NCI-H2227 (cell line): Measurements from ENCODE around the gene ASTN2.

Source experiments
- DNase-seq: peaks from one replicate; lab custom pipeline; 2025; ENCODE audit not compliant: unreplicated experiment; lab: John Stamatoyannopoulos, UW

Gene ASTN2

DNA sequence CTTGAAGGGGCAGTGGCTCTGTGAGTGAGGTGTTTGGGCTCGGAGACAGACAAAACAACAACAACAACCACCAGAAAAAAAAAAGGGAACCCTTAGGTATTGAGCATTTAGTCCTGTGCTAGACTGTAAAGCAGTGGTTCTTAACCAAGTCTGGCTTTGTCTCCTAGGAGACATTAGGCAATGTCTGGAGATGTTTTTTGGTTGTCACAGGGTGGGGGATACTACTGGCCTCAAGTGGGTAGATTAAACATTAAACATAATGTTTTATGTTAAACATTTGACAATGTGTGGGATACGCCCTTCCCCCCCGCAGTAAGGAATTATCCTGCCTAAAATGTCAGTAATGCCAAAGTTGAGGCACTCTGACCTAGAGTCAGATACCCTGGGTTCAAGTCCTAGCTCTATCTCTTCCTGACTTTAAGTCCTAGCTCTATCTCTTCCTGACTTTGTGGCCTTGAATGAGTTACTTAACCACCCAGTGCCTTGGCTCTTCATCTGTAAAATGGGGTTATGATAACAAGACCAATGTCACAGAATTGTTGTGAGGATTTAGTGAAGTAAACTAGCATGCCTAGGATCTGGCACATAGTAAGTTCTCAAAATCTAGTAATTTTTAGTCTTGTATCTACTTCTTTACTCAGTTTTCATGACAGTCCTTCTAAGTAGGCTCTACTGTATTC, 725.9 kb downstream of the ASTN2 start:
- DNase-seq = no peak

DNA sequence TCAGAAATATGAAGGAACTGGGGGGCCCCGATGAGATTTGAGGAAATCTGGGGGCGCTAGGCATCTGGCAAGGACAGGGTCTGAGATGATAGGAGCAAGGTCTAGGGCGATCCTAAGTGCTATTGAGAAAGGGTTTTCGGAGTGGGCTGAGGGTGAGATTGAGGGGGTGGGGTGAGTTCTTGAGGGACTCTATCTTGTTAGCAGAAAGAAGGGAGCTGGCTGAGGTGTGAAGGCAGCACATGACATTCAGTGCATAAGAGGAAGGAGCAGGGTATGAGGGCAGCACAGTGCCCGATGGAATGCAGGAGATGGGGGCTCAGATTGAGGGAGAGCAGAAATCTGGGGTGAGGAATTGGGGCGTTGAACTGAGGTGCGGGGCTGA, 727.1 kb downstream of the ASTN2 start:
- DNase-seq = no peak

DNA sequence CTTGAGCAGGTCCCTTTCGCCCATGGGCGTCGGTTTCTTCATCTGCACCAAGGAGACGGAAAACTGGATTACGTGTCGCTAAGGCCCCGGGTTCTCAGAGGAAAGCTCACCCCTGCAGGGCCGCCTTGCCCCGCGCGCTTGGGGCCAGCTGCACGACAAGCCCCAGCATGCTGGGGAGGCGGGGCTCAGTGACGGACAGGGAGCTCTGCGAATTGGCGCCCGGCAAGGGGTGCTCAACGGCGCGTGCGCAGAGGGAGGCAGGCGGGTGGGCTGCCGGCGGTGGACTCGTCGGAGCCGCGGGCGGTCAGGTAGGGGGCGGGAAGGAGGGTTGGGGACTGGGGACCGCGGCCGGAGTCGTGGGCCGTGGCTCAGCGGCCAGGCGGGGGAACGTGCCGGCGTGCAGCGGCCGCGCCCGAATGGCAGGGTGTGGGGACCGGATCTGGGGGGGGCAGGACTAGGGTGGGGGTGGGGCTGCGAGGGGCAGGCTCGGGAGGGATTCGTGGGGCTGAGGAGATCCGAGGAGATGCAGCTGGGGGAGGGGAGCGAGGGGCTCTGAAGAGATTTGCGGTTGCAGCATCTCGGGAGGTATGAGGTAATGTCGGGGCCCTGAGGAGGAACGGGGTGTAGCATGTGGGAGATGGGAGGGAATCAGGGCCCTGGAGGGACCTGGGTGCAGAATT, 727.6 kb downstream of the ASTN2 start, which contains the start of gene TRIM32:
Gene TRIM32 (plus strand): TSS at position 232 of the 680 bp plus-strand sequence. CDS start 10,438 bp downstream, outside the sequence.
- DNase-seq = peak; percentile 93

DNA sequence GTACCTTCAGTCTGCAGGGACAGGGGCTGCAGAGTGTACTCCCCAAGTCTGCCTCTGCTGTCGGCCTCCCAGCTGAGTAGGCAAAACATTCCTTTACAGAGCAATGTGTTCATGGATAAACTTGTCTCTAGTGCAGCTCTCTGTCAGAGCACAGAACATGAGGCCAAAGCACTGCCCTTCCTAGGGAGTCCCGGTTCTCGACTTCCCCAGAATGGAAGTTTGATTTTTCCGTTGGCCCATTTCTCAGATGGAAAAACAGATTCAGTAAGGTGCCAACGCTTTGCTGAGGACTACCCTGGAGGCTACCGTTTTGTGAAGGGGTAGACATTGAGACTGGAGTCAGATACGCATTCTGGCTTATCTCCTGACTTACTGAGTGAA, 728.2 kb downstream of the ASTN2 start:
- no peak for DNase-seq

DNA sequence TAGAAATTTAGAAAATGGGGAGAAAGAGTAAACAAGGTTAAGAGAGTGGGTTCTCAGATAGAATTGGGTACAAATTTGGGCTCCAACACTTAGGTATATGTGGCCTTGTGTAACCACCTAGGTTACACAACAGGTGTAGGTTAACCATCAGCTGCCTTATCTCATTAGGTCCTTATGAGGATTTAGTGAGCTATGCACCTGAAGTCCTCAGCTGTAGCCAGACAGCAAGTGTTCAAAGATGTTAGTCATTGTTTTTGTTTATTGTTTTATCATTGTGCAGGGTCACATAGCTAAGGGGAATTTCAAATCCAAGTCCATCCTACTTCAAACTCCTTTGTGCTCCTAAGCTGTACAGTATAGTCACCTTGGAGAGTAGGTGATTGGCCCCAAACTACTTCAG, 728.7 kb downstream of the ASTN2 start:
- no peak for DNase-seq

DNA sequence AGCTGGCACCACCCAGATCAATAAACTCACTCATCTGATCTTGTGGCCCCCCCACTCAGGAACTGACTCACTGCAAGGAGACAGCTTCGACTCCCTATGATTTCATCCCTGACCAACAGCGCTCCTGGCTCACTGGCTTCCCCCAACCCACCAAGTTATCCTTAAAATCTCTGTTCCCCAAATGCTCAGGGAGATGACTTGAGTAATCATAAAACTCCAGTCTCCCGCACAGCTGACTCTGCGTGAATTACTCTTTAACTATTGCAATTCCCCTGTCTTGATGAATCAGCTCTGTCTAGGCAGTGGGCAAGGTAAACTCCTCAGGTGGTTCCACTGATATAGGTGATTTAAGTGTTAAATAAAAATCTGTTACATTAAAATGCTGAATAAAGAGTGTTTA, 729.7 kb downstream of the ASTN2 start:
- DNase-seq = no peak

DNA sequence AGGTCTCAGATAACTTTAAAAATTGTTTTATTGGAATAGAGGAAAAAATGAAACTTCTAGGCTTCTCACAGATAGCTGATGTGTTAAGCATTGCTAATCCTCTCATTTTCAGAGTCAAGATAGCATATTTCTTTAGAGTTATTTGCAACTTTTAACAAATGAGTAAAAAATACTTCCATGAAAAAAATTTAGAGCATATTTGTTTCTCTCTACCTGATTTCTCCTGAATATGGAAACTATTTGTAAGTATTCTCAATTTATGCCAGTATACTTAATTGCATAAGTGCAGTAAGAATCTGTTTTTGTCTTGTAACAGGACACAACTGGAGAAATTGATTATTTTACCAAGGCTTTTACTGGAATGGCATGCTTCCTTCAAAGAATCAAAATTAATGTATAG, 731.3 kb downstream of the ASTN2 start:
- DNase-seq = no peak

DNA sequence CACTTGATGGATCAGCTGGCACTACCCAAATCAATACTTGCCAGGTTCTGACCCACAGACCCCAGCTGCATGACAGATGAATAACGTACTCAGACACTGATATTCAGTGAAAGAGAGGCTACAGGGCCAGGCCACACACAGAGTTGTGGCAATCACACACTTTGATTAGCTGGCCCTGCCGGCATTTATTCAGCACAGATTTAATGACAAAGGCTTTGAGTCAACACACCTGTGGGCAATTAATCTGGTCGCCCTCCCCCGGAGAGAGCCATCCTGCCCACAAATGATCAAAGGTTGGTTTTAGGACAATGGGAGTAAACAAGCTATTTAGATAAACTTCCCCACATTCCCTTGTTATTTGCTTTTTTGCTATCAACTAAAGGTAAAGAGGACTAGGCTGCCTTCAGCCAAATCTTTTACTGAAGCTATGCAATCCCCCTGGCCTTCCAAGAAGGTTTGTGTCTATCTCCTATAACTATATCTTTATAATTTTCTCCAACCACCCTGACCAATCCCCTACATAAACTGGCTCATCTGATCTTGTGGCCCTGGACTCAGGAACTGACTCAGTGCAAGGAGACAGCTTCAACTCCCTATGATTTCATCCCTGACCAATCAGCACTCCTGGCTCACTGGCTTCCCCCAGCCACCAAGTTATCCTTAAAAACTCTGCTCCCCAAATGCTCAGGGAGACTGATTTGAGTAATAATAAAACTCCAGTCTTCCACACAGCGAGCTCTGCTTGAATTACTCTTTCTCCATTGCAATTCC, 740.5 kb downstream of the ASTN2 start:
- DNase-seq = no peak

DNA sequence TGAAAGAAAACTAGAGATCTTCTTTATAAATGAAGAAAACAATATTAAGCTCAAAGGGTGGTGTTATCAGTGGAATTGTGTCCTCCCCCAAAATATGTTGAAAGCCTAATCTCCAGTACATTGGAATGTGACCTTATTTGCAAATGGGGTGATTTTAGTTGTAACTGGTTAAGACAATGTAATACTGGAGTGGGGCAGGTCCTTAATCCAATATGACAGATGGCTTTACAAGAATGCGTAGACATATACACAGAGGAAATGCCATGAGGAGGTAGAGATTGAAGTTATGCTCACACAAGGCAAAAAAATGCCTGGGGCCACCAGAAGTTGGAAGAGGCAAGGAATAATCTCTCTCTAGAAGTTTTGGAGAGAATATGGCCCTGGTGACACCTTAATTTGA, 741.5 kb downstream of the ASTN2 start:
- DNase-seq = no peak

DNA sequence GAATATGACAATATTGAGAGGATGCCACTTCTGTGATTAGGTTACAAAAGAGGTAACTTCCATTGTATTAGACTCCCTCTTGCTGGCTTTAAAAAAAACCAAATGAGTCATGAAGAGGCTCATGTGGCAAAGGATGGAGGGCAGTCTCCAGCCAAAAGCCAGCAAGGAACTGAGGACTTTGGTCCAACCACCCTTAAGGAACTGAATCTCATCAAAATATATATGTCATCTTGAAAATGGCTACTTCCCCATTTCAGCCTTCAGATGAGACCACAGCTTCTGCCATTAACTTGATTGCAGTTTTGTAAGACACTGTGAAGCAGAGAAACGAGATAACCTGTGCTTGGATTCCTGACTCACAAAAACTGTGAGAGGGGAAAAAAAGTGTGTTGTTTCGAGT, 743.3 kb downstream of the ASTN2 start:
- DNase-seq = no peak

DNA sequence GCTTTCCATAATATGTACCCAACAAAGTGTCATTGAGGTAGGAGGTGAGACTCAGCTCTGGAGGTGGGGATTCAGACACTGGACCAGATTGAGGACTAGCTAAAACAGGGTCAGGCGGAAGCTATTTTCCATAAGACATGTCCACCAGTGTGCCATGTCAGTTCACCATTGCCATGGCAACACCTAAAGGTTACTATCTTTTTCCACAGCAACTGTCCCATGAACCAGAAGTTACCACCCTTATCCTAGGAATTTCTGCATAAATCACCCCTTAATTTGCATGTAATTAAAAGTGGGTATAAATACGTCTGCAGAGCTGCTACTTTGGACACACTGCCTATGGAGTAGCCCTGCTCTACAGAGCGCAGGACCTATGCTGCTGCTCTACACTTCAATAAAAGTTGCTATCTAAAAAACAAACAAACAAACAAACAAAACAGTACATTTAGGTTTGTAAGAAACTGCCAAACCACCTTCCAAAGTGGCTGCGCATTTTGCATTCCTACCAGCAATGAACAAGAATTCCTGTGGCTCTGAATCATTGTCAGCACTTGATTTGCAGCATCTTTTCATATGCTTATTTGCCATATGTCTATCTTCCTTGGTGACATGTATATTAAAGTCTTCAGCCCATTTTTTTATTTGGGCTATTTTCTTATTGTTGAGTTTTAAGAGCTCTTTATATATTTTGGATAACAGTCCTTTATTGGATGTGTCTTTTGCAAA, 745.7 kb downstream of the ASTN2 start:
- DNase-seq = no peak

DNA sequence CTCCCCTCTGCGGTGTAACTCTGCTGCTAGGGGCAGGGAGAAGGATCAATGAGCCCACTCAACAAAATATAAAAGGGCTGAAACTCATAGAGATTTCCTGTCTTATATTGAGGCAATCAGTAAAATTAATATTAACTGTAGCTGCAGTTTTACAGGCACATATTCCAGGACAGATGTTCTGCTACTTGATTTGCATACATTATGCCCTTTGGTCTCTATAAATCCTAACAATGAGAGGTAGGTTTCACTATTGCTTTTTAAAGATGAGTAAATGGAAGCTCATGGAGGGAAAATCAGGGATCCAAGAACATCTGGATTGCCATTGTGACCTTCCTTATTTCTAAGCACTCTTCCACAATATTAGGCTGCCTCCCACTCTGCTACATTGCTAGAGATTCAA, 751.3 kb downstream of the ASTN2 start:
- DNase-seq = no peak

DNA sequence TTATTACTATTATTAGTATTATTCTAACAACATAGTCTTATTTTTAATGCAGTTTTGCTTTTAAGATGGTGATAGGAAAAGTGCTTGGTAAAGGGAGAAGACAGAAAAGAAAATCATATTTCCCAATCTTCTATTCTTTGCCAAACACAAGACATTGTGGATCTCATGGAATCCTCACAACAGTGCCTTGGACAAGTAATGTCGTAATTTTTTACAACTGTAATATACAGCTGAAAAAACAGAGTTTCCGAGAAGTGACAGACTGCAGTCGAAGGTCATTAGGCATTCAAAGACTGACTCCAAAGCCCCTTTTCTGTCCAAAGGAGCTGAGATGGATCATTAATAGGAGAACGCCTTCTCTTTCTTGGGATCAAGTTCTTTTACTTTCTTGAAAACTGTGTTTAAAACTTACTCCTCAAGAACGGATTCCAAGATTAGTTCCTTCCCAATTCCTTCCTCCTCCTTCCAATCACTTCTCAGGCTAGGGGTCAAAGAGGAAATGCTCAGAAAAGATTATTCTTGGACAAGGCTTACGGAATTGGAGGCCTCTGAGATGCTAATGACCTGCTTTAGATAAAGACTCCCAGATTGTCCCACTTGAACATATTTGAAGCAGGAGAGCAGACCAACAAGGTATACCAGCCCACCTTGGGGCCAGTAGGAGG, 752.1 kb downstream of the ASTN2 start:
- DNase-seq = no peak

DNA sequence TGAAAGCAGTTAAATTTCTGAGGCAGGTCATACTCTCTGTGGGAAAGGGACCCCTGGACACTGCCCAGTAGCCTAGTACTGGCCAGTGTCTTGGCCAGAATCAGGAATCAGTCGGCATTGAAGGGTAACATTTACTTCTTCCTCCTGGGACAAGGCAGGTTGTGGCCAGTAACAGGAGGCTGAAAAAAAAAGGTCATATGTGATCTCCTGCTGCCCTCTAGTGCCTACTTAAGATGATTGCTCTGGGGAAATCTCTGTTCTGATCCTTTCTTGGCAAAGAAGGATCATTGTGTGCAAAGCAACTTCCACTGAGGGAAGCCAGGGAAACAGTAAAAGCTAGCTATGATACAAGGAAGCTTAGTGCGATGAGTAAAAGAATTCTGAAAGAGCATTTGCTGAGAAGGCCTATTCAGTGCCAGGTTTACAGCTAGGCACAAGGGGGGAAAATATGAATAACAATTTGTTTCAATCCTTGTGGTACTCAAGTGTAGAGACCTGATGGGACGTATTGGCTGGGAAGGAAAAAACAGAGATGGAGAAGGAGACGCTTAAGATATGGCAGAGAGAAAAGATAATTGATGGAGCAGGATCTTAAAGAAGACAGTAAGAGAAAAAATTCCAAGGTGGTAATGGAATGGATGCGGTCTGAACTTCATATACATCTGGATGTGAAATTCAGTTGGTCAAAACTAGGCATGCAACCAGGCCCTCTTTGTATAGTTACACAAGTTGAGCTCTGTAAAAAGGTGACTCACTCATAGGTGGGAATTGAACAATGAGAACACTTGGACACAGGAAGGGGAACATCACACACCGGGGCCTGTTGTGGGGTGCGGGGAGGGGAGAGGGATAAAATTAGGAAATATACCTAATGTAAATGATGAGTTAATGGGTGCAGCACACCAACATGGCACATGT, 753.6 kb downstream of the ASTN2 start:
- DNase-seq = peak; percentile 58

DNA sequence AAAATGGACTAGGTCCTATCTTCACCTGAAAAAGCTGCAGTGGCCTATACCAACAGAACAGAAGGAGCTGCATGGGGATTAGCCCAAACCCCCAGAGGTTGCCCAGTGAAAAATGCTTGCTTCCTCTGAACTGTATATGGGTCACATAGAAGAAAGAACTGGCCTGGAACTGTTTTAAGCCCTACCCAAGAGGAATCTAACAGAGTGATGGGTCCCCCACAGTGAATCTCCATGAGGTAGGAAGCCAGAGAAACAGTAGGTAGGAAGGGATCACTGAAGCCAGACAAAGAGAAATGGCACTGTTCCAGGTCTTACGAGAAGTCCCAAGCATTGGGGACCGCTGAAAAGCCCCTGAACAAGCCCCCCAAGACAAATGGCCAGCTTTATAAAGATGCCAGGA, 756.6 kb downstream of the ASTN2 start:
- no peak for DNase-seq

DNA sequence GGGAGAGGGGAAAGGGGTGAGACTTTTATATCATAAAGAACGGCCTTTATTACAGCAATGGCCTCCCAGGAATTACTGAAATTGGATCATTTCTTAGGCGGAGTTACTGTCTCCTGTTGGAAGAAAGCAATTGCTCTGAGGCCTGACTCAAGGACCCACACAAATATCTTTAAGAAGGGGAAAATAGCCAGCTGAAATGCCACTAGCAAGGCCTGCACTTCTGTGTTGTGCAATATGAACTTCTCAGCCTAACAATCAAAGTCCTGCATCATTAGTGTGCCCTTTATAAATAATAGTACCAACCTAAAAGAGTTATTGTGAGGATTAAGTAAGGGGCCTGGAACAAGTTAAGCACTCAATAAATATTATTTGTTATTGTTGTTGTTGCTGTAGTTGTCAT, 757.9 kb downstream of the ASTN2 start:
- DNase-seq = no peak

DNA sequence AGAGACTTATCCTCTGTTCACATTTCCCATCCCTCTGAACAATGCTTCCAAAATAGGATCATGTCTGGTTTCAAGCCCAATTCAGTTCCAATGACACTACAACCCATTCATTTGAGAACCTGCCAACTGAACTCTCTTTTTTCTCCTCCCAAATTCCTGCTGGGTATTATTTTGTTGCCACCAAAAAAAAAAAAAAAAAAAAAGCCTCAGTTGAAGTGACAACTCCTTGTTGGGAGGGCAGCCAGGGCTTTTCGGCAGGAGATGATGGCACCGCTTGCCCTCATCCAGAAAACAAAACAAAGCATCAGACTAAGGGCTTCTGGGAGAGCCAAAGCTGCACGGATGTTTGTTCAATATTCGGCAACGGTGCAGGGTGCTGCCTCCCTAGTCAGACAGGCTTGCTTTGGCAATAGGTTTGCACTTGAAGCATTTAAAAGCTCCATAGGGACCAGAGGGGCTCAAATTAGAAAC, 758.3 kb downstream of the ASTN2 start:
- no peak for DNase-seq

DNA sequence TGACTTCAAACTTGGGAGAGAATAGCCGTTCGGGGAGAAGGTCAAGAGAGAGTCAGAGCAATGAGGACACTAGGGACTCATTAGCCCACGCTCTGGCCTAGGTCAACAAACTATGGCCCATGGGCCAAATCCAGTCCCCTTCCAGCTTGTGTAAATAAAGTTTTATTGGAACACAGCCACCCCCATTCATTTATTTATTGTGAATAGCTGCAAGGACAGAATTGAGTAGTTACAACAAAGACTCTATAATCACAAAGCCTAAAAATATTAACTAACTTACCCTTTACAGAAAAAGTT, 760.9 kb downstream of the ASTN2 start:
- no peak for DNase-seq

DNA sequence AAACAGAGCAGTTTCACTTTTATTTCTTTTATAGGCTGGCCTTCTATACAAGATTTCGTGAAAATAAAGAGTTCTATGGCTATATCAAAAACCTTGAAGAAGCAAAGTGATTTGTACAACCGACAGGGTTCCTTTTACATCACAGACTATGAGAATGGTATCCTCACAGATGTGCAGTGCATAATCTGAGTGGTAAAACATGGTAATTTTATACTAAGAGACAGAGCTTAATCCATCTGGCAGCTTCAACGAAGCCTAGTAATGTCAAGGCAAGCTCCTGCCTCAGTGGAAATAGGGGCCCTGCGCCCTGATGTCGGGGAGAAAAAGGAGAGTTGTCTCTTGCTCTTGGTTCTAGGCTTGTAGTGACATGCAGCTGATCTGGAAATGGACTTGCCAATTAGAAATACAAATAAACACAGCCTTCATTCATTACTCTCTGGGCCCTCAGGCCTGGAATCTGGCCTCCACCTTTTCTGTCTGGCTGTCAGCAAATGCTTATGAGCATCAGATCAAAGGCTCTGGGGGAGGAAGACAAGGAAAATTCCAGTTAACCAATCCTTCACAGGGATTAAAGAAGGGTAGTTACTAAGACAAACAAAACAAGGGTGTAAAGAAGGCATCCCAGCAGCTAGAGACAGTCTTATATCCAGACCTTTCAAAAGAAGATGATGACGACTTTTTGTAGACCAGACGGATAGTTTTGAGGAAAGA, 761.4 kb downstream of the ASTN2 start:
- DNase-seq = no peak

DNA sequence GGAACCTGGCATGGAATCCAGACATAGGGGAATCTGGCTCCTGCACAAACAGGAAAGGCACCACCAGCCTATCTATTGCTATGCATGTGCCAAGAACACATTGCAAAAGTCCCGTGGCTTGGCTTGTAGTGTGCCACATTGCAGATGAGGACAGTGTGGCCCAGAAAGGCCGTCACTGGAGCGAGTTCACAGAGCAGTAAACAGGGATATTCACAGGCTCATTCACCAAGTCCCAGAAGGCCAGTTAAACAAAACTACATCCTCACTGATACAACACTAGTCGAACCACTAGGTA, 767.4 kb downstream of the ASTN2 start:
- no peak for DNase-seq
